ENCODE measurements around the gene PTCD2.

DNA sequence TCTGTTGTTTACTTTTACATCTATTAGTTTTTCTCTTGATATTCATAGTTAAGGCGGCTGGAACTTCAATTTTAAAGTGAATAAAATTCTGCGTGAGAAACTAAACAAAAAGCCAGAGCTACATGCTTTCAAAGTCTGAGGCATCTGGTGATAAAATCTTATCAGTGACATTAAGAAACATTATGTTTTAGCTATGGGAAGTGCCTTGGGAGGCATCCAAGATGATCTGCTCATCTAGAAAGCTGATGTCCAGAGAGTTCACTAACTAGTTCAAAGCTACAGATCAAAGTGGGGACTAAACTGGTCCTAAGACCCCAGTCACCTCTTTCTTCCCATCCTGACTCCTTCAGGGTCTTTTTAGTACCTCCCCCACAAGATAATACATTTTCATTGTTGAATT, 37.3 kb upstream of the PTCD2 start:
- TF ChIP-seq, protein P1, sequence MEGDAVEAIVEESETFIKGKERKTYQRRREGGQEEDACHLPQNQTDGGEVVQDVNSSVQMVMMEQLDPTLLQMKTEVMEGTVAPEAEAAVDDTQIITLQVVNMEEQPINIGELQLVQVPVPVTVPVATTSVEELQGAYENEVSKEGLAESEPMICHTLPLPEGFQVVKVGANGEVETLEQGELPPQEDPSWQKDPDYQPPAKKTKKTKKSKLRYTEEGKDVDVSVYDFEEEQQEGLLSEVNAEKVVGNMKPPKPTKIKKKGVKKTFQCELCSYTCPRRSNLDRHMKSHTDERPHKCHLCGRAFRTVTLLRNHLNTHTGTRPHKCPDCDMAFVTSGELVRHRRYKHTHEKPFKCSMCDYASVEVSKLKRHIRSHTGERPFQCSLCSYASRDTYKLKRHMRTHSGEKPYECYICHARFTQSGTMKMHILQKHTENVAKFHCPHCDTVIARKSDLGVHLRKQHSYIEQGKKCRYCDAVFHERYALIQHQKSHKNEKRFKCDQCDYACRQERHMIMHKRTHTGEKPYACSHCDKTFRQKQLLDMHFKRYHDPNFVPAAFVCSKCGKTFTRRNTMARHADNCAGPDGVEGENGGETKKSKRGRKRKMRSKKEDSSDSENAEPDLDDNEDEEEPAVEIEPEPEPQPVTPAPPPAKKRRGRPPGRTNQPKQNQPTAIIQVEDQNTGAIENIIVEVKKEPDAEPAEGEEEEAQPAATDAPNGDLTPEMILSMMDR (IDR thresholded peaks at IDR 0.05) = no peak
- TF ChIP-seq EP300 (IDR thresholded peaks at IDR 0.05) (no peak), POLR2AphosphoS5 (IDR thresholded peaks at IDR 0.05) (no peak)
